Epithelial cell of esophagus (primary cell): ENCODE measurements around the gene LIPA.

ENCODE experiments used
- DNase-seq: peaks from one replicate; pipeline ENCODE4 v3.0.0; 2010; ENCODE audit warnings: low read depth
- H3K4me3 ChIP-seq: 2 replicates; pipeline ENCODE4 v1.5.1; 2011; ENCODE audit warnings: mild to moderate bottlenecking, low read length, control low read depth
- TF ChIP-seq, protein P1 (sequence below): IDR thresholded peaks from 2 replicates; pipeline ENCODE4 v1.5.1; 2011; ENCODE audit warnings: low read depth, mild to moderate bottlenecking, low read length, control low read depth, inconsistent platforms; ENCODE audit not compliant: insufficient read depth; ENCODE audit errors: missing control alignments

Gene LIPA

DNA sequence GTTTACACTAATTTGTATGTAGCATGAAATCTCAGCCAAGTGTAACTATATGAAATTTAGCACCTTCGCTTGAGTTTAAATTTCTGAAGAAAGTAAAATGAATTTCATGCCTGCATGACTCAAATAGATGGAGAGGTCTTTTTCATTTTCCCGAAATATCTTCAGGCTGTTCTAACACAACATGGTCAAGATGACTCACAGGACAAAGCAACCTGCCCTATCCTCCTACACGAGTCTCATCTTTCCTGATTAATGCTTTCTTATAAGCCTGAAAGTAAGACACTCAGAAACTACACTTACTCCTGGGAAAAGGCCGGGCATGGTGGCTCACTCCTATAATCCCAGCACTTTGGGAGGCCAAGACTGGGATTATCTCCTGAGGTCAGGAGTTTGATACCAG is 85.7 kb downstream of the LIPA start:
- DNase-seq: peak; percentile 73
- TF ChIP-seq, protein P1, sequence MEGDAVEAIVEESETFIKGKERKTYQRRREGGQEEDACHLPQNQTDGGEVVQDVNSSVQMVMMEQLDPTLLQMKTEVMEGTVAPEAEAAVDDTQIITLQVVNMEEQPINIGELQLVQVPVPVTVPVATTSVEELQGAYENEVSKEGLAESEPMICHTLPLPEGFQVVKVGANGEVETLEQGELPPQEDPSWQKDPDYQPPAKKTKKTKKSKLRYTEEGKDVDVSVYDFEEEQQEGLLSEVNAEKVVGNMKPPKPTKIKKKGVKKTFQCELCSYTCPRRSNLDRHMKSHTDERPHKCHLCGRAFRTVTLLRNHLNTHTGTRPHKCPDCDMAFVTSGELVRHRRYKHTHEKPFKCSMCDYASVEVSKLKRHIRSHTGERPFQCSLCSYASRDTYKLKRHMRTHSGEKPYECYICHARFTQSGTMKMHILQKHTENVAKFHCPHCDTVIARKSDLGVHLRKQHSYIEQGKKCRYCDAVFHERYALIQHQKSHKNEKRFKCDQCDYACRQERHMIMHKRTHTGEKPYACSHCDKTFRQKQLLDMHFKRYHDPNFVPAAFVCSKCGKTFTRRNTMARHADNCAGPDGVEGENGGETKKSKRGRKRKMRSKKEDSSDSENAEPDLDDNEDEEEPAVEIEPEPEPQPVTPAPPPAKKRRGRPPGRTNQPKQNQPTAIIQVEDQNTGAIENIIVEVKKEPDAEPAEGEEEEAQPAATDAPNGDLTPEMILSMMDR: no peak
- no peak overlapping the region for H3K4me3 ChIP-seq

GRCh38 chr10:89164920-89165319 is 86.7 kb downstream of the LIPA start:
- TF ChIP-seq, protein P1: no peak
- H3K4me3 ChIP-seq: no peak overlapping the region
- no peak for DNase-seq

GRCh38 chr10:89164080-89164479 is 87.5 kb downstream of the LIPA start:
- H3K4me3 ChIP-seq: no peak overlapping the region
- DNase-seq: no peak
- TF ChIP-seq, protein P1: no peak
